Stimulated activated CD4-positive, alpha-beta T cell treated with anti-CD3 and anti-CD28 coated beads, Interleukin-12 subunit alpha, Interleukin-12 subunit beta, amount 100 ng/mL, for 24 hours (primary cell): ENCODE results near the gene TSLP.

Experiments
- DNase-seq, 2 experiments: peaks; one replicate each; pipeline ENCODE4 v3.0.0-alpha.2; 2020; ENCODE audit warnings: low read depth in 2 of 2

Gene TSLP

GRCh38 chr5:111095982-111096381, 24.5 kb downstream of the TSLP start:
- DNase-seq = no peak

- DNase-seq = no peak
Observed at GRCh38 chr5:111099058-111099778, 27.7 kb downstream of the TSLP start.

- no peak for DNase-seq
Observed at GRCh38 chr5:111106320-111106948, 34.9 kb downstream of the TSLP start.

GRCh38 chr5:111107371-111107770, 35.9 kb downstream of the TSLP start:
- DNase-seq = no peak

DNA sequence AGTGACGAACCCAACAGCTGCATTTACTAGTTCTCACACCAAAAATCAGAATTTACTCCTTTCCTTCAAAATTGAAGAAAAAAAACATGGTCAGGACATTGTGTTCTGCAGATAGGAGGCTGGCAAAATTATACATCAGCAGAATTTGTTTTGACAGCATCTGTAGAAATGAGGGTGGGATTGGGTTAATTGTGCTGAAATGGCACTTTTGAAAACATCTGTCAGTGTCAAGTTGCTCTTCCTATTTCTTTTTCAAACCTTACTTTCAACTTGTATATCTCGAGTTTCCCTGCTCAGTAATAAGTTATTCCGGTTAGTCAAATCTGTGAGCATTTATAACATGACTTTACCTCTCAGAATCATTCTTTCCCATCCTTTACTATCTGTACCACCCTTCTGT, 40.4 kb downstream of the TSLP start:
- no peak for DNase-seq

DNA sequence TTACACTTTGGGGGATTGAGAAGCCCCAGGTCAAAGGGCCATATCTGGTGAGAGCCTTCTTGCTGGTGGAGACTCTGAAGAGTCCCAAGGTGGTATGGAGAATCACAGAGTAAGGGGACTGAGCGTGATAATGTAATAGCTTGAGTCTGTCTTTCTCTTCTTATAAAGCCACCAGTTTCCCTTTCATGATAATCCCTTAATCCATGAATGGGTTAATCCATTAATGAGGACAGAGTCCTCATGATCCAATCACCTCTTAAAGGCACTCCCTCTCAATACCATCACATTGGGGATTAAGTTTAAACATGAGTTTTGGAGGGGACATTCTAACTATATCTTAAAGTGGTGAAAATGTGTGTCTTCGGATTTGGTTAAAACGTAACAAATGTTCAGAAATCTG, 42.2 kb downstream of the TSLP start:
- DNase-seq = no peak

GRCh38 chr5:111115229-111115628, 43.7 kb downstream of the TSLP start:
- DNase-seq = no peak

GRCh38 chr5:111116550-111116949, 45.0 kb downstream of the TSLP start:
- DNase-seq = no peak

DNA sequence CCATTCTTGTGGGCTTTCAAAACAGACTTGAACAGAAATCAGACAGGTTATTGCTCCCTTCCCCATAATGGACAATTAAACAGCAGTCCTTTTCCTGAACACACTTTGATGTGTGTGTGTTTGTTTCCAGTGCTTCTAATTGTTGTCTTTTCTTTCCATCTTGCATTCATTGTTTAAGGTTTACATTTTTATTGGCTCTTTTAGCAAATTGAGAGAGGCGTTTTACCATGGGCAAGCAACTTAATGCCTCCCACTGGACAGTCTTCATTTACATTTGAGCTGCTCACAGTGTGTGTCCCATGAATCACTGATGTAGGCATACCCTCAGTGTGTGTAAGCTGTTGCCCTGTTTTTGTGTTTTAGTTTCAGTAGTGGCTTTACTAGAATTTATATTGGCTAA, 45.6 kb downstream of the TSLP start:
- DNase-seq = no peak

DNA sequence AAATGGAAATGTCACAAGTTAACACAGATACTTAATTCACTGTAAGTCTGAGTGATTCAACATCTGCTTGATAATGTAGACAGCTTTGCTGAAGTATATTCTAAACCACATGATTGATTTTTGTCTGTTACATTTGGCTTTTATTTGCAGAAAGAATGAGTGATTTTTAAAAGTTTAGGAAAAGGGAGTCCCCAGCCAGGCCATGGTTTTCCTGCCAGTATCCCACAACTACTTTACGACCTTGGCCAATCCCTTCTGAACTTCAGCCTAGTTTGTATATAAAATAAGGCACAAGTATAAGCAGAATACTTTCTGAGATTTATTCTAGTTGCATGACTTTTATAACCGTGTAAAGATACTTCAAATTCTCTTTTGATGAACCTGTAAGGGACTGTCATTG, 47.7 kb downstream of the TSLP start:
- no peak for DNase-seq

- no peak for DNase-seq
Observed at GRCh38 chr5:111119856-111120255, 48.3 kb downstream of the TSLP start.

DNA sequence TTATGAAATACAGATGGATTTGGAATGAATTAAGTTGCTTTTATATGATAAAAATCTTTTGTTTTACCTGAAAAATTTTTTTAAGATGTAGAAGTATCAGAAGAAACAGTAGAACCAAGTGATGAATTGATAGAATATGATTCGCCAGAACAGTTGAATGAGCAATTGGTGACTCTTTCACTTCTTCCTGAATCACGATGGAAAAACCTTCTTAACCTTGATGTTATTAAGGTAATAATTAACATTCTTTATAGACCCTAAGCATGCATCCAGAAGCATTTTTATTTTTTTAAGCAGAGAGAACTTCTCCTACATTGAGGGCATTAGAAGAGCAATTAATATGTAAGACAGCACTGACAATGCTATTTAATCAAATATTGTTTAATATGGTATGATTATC, 49.4 kb downstream of the TSLP start:
- no peak for DNase-seq

GRCh38 chr5:111121926-111122325, 50.4 kb downstream of the TSLP start:
- no peak for DNase-seq

DNA sequence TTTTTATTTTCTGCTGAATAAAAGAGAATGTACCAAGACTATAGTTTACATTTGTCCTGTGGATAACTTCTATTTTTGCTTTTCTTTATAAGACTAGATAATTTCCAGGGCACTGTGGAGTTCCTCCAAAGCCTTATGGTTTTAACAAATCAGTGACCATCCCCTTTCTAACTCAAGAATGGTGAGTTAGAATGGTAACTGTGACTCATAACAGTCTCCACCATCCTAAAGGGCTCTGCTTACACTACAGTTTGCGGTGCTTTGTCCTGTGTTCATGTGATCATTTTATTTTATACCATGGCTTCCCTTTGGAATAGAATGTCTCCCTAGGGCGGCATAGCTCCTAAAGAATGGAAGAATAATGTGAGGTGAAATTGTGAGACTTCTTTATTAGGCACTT, 50.9 kb downstream of the TSLP start:
- DNase-seq = no peak

- DNase-seq = no peak
Observed at GRCh38 chr5:111124793-111125192, 53.3 kb downstream of the TSLP start.

- DNase-seq = no peak
Observed at GRCh38 chr5:111126896-111127295, 55.4 kb downstream of the TSLP start.
